C4-2B (cell line): ENCODE results near the gene TUBGCP6.

ENCODE experiments used
- H3K27ac ChIP-seq: fragments of 450-650 bp; 2 replicates; pipeline ENCODE4 v1.5.1; 2017
- CTCF ChIP-seq: fragments of 450-650 bp; conservative IDR thresholded peaks from 2 replicates; pipeline ENCODE4 v1.5.1; 2017; ENCODE audit warnings: mild to moderate bottlenecking
- ZFX ChIP-seq: fragments of 450-650 bp; IDR thresholded peaks from 2 replicates; pipeline ENCODE4 v1.6.1; 2017

The TUBGCP6 gene

GRCh38 chr22:50226875-50227165, 18.0 kb downstream of the TUBGCP6 start:
- H3K27ac ChIP-seq, result no peak overlapping the region
- TF ChIP-seq CTCF (no peak), ZFX (no peak)

- no peak for TF ChIP-seq CTCF
- no peak for TF ChIP-seq ZFX
- H3K27ac ChIP-seq, result no peak overlapping the region
Observed at GRCh38 chr22:50226063-50226874, 18.6 kb downstream of the TUBGCP6 start.

- no peak for TF ChIP-seq ZFX
- no peak overlapping the region for H3K27ac ChIP-seq
Observed at GRCh38 chr22:50225200-50225969, 19.4 kb downstream of the TUBGCP6 start.

- no peak overlapping the region for H3K27ac ChIP-seq
- no peak for TF ChIP-seq CTCF
- TF ChIP-seq ZFX, result no peak
Observed at GRCh38 chr22:50224071-50224470, 20.8 kb downstream of the TUBGCP6 start.

GRCh38 chr22:50222508-50222907, 22.3 kb downstream of the TUBGCP6 start:
- TF ChIP-seq CTCF, result no peak
- TF ChIP-seq ZFX, result no peak
- no peak overlapping the region for H3K27ac ChIP-seq

GRCh38 chr22:50221410-50222300, 23.2 kb downstream of the TUBGCP6 start:
- TF ChIP-seq ZFX (no peak), CTCF (no peak)

GRCh38 chr22:50220603-50221409, 24.0 kb downstream of the TUBGCP6 start:
- no peak overlapping the region for H3K27ac ChIP-seq
- TF ChIP-seq ZFX (no peak), CTCF (no peak)

More at GRCh38 chr22:50221410-50222300, 23.2 kb downstream of the TUBGCP6 start:
- H3K27ac ChIP-seq, result no peak overlapping the region
